Hematopoietic multipotent progenitor cell treated with erythropoietin and hydrocortisone succinate and interleukin-3 and kit ligand, for 4 days (in vitro differentiated cells): ENCODE data around the gene APOL1.
"Not testable (repeated sequence)": the region's sequence is repeated elsewhere in the genome, so short reads cannot be mapped to it uniquely, and the experiment has no call there.

ENCODE experiments used
- DNase-seq: peaks from one replicate; pipeline ENCODE4 v3.0.0-alpha.2; 2015

The APOL1 gene

DNA sequence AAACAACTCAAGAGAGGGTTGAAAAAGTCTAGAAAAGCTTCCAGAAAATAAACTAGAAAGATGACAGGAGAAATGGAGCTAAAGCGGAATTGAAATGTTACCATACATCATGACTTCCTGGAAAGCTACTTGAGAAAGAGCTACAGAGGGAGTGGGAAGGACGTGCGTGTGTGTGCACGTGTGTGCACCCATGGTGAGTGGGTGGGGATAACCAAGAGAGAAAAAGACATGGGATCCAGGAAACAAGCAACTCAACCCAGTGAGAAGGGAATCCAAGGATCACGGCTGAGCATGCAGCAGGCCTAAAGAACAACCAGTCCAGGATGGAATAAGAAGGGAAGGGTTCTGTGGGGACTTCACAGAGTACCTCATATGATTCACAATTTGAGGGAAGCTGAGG, 21.6 kb downstream of the APOL1 start:
- DNase-seq, result no peak

- DNase-seq, result peak; percentile 85
Observed at GRCh38 chr22:36277482-36278291, 24.8 kb downstream of the APOL1 start.

DNA sequence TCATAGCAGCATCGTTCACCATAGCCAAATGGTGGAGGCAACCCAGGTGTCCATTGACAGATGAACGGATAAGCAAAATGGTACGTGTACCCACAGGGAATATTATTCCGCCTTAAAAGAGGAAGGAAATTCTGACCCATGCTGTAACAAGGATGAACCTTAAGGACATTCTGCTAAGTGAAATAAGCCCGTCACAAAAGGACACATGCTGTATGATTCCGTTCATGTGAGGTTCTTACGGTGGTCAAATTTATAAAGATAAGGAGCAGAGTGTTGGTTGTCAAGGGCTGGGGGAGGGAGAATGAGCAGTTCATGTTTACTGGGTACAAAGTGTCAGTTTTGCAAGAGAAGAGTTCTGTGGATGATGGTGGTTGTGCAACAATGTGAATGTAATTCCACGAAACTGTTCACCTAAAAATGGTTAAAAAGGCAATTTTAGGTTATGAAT, 26.3 kb downstream of the APOL1 start:
- DNase-seq, result peak; percentile 85

- peak; percentile 41 for DNase-seq
Observed at GRCh38 chr22:36280379-36280778, 27.4 kb downstream of the APOL1 start.

DNA sequence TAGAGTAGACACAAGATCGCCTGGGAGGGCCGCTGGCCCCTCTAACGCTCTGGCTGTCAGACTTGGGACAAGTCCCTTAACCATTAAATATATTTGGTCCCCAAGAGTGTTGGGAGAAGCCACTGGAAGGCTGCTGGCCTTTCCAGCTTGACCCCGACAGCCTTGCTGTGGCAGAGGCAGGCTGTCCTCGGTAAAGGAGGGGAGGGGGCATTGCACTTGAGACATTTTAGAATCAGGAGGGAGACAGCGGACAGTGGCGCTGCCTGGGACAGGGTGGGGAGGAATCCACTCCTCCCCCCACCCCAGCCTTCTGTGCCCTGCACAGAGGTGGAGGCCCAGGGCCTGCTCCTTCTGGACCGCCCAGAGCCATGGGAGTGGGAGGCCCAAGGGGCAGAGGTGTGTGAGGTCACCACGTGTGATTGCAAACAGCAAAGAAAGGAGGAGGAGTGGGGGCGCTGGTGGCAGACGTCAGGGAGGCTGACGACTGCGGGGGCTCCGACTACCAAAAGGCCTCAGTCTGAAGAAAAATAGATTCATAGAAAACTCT, 28.9 kb downstream of the APOL1 start:
- DNase-seq, result no peak

GRCh38 chr22:36282328-36282831, 29.4 kb downstream of the APOL1 start:
- no peak for DNase-seq

GRCh38 chr22:36284171-36284571, 31.2 kb downstream of the APOL1 start:
- DNase-seq, result no peak

DNA sequence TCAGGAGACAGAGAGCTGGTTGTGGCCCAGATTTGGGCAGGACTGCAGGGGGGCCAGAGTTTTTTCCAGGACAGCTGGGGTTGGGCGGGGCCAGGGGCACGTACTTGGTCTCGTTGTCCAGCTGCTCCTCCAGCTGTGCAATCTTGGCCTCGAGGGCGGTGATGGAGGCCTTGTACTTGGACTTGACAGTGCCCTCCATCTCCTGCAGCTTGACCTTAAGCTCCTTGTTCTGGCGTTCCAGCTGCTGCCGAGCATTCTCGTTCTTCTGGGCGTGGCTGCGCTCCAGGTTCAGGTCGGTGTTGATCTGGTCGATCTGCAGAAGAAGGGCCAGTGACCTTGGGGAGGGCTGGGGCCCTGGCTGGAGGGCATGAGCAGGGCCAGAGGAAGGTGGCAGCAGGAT, 32.1 kb downstream of the APOL1 start:
- no peak for DNase-seq

- no peak for DNase-seq
Observed at GRCh38 chr22:36285545-36285944, 32.6 kb downstream of the APOL1 start.

GRCh38 chr22:36286096-36286957, 33.4 kb downstream of the APOL1 start:
- DNase-seq, result peak; percentile 87

DNA sequence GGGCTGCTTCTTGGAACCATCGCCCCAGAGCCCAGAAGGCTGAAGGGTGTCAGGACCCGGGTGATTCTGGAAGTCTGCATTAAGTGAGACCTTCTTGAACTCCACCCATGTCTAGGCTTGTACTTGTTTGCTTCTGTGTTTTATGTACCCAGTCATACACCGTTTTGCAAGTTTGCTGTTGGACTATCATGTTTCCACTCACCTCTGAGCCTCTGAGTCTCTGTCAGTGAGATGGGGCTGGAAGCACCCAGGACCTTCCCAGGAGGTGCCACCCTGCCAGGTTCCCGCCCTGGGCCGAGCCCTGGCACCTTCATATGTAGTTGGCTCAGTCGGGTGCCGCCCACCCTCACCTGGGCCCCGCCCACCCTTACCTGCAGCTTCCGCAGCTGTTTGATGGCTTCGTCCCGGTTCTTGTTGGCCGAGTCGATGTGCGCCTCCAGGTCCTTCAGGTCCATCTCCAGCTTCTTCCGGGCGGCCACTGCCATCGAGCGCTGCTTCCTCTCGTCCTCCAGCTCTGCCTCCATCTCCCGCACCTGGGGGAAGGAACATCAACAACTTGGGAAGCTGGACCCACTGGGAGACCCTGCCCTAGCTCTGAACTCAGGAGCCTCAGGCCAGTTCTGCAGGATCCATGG, 35.1 kb downstream of the APOL1 start:
- DNase-seq, result no peak

DNA sequence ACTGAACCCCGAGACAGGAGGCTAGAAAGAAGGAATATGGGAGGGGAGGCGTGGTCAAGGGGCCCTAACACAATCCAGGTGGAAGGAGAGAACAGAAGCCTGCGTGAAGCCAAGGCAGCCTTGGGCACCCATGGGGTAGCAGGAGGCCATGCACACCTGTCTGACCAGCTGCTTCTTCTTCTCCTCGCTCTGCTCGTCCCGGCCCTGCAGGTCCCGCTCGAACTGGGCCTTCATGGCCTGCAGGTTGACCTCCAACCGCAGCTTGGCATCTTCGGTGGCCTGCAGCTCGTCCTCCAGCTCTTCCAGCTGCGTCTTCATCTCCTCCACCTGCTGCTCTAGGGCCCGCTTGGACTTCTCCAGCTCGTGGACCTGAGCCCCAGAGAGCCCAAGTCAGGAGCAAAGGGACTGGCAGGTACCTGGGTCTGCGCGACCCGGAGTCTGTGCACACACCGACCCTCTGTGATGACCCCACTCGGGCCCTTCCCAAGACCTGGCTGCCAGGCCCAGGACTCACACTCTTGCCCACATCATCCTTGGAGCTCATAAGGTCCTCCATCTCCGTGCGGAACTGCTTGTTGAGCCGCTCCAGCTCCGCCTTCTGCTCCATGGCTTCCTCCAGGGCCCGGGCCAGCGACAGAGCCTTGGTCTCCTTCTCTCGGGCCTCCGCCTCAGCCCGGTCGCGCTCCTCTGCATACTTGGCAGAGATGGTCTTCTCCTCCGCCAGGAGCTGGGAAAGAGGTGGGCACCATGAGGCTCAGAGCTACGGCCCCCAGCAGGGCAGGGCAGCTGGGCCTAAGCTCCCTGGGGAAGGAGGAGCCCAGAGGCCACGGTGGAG, 35.9 kb downstream of the APOL1 start:
- no peak for DNase-seq

DNA sequence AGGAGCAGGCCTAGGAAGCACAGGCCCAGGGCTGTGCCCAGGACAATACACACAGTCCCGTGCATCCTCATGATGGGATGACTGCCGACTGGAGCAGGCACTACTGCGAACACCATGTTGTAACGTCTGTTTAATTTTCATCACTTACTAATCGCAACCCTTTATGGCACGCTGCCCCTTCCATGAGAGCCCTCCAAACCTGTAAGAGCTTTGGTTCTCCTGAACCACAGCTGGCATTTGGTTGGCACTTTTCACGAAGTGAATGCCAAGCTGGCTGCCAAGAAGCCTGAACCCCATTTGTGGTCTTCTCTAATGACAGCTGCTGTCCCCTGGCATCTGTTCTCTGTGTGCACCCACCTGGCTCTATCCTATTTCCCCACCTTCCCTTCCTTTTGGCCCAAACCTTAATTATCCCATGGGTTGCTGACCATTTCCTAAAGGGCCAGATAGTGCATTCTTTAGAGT, 36.5 kb downstream of the APOL1 start:
- DNase-seq, result no peak

DNA sequence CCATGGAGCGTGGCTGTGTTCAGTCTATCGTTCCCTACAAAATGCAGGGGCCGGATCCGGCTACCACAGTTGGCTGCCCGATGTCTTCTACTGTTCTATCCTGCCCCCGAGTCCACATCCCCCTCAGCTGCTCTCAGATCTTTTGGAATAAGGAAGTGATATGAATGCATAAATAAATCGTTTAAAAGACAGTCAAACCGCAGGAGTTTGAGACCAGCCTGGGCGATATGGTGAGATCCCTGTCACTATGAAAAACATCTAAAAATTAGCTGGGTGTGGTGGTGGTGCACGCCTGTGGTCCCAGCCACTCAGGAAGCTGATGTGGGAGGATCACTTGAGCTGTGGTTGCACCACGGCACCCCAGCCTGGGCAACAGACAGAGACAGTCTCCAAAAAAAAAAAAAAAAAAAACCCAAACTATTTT, 37.0 kb downstream of the APOL1 start:
- peak; percentile 30 for DNase-seq

DNA sequence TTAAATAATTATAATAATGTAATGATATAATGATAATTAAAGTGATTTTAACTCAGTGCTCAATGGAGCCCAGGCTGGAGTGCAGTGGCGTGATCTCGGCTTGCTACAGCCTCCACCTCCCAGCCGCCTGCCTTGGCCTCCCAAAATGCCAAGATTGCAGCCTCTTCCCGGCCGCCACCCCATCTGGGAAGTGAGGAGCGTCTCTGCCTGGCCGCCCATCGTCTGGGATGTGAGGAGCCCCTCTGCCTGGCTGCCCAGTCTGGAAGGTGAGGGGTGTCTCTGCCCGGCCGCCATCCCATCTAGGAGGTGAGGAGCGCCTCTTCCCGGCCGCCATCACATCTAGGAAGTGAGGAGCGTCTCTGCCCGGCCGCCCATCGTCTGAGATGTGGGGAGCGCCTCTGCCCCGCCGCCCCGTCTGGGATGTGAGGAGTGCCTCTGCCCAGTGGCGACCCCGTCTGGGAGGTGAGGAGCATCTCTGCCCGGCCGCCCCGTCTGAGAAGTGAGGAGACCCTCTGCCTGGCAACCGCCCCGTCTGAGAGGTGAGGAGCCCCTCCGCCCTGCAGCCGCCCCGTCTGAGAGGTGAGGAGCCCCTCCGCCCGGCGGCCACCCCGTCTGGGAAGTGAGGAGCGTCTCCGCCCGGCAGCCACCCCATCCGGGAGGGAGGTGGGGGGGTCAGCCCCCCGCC, 37.6 kb downstream of the APOL1 start:
- DNase-seq, result not testable (repeated sequence)

DNA sequence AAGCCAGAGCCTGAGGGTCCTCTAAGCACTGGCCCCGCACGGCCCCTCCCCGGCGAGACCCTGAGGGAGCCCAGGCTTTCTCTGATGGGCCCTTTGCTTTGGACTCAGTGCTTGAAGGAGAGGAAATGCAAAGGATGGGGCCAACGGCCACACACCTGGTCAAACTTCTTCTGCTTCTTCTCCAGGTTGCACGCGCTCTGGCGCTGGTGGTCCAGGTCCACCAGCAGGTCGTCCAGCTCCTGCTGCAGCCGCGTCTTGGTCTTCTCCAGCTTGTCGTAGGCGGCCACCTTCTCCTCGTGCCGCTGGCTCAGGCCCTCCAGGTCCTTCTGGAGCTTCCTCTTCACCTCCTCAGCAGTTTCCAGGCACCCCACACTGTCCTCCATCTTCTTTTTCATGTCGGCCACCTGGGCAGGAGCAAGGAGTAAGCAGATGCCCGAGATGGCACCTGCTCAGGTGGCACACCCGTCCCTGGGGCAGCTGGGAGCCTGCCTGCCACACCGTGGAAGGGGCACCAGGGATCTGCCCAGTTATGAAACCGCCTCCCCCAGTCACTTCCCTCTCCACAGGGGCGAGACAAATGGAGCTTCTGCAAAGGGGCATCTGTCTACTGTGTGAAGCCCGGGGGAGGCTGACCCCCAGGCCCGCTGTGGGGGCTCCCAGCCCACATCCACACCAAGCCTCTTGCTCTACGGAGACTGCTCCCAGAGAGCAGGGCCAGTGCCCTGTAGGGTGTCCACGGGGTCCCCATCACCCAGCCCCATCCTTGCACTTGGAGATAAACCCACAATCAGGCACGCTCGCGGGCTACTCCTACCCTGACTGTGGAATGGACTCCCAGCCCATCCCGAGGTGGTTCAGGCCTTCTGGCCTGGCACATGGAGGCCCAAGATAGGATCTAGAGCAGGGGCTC, 39.2 kb downstream of the APOL1 start:
- DNase-seq, result no peak

- DNase-seq, result peak; percentile 26
Observed at GRCh38 chr22:36292823-36293530, 40.0 kb downstream of the APOL1 start.

DNA sequence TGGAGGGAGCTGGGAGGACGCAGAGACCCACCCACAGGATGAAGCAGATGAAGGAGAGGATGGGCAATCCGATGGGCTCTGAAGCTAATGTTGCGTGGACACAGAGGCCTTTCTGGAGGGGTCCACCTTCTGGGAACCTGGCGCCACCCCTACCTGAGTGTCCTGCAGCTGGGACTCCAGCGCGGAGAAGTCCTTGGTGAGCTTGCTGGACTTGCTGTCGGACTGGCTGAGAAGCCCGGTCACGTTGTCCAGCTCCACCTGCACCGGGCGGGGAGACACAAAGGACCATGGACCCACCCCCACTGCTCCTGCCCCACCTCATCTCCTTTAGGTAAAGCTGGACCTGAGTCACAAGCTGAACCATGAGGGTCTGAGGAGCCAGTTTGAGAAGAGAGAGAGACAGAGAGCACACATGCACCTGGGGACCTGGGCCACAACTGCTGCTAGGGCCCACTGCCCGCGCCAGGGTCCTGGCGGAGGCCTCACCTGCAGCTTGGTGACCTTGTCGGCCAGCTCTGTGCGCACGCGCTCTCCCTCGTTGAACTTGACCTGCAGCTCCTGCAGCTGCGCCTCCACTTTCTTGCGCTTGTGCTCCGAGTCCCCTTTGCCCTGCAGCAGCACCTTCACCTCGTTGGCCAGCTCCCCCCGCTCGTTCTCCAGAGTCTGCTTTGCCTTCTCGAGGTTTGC, 40.8 kb downstream of the APOL1 start:
- DNase-seq, result no peak

DNA sequence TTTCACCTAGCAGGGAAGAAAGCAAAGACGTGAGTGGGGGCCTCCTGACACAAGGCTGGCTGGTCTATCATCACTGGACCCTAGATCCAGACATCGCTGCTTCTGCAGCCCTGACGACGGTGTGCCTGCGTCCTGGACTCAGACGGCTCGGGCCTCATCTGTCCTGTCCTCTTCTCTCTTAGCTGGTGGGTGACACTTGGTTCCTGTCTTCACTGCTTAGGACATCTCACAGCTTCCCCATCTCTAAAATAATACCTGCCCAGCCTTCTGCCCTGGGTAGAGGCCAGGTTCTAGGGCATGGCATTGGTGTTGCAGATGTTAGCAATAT, 41.3 kb downstream of the APOL1 start:
- DNase-seq, result no peak
